HepG2 (cell line): ENCODE data around the gene HDGFL2. TPM values are rescaled to one million over a fixed set of nuclear protein-coding genes. Genes with fewer than 3 reads are reported as not detected.

Experiments used
- ADNP ChIP-seq: sonication (generic); formaldehyde crosslinking; IDR thresholded peaks from 2 replicates; pipeline ENCODE4 v1.4.0; 2020; ENCODE audit warnings: missing genetic modification reagents
- BCL6 ChIP-seq: IDR thresholded peaks from 2 replicates; pipeline ENCODE4 v1.6.1; 2016; ENCODE audit warnings: missing genetic modification reagents, missing compliant biosample characterization
- ELF3 ChIP-seq: IDR thresholded peaks from 2 replicates; pipeline ENCODE4 v1.6.1; 2016; ENCODE audit warnings: missing genetic modification reagents, missing compliant biosample characterization
- MEIS2 ChIP-seq: sonication (generic); formaldehyde crosslinking; IDR thresholded peaks from 2 replicates; pipeline ENCODE4 v1.9.0; 2021; ENCODE audit warnings: mild to moderate bottlenecking, missing genetic modification reagents
- MIER3 ChIP-seq: IDR thresholded peaks from 2 replicates; pipeline ENCODE4 v1.6.1; 2016; ENCODE audit warnings: missing compliant biosample characterization, borderline replicate concordance
- NR1H2 ChIP-seq: sonication (generic); formaldehyde crosslinking; IDR thresholded peaks from 2 replicates; pipeline ENCODE4 v1.8.1; 2022; ENCODE audit warnings: low read depth, missing genetic modification reagents, borderline replicate concordance
- NR2F1 ChIP-seq, 2 experiments: fragments of 450-650 bp in 1 of 2; formaldehyde crosslinking in 1 of 2; IDR thresholded peaks; 2 replicates each; pipeline versions ENCODE4 v1.5.0 to v1.6.1; 2016 to 2020; ENCODE audit warnings: mild to moderate bottlenecking in 1 of 2, missing compliant biosample characterization in 1 of 2, missing genetic modification reagents in 1 of 2, moderate library complexity in 1 of 2
- PPARG ChIP-seq: conservative IDR thresholded peaks from 2 replicates; pipeline ENCODE4 v1.6.1; 2016; ENCODE audit warnings: missing biosample characterization, missing genetic modification reagents
- RBFOX2 ChIP-seq: fragments of 200-400 bp; formaldehyde crosslinking; IDR thresholded peaks from 2 replicates; pipeline ENCODE4 v1.6.1; 2017; ENCODE audit warnings: low read depth, mild to moderate bottlenecking, low read length
- SIN3A ChIP-seq: IDR thresholded peaks from 2 replicates; pipeline ENCODE4 v1.6.1; 2011; ENCODE audit warnings: low read depth, mild to moderate bottlenecking, control low read depth, low read length, borderline replicate concordance
- SNRNP70 ChIP-seq: fragments of 200-400 bp; formaldehyde crosslinking; IDR thresholded peaks from 2 replicates; pipeline ENCODE4 v1.6.1; 2017; ENCODE audit warnings: mild to moderate bottlenecking, low read depth, low read length, moderate library complexity
- SP5 ChIP-seq: IDR thresholded peaks from 2 replicates; pipeline ENCODE4 v1.6.1; 2016; ENCODE audit warnings: low read depth, borderline replicate concordance
- TAF1 ChIP-seq: sonication (generic); formaldehyde crosslinking; IDR thresholded peaks from 2 replicates; pipeline ENCODE4 v1.4.0; 2020; ENCODE audit warnings: missing genetic modification reagents
- TAF15 ChIP-seq: fragments of 200-400 bp; formaldehyde crosslinking; IDR thresholded peaks from one replicate; pipeline ENCODE4 v1.6.1; 2018; ENCODE audit warnings: mild to moderate bottlenecking, low read depth, low read length; ENCODE audit not compliant: poor library complexity, severe bottlenecking
- TARDBP ChIP-seq: sonication (generic); formaldehyde crosslinking; IDR thresholded peaks from 2 replicates; pipeline ENCODE4 v1.8.0; 2022; ENCODE audit warnings: mild to moderate bottlenecking, missing genetic modification reagents
- YEATS4 ChIP-seq: sonication (generic); formaldehyde crosslinking; IDR thresholded peaks from 2 replicates; pipeline ENCODE4 v1.4.0; 2020; ENCODE audit warnings: missing genetic modification reagents, borderline replicate concordance
- ZMYM3 ChIP-seq: sonication (generic); formaldehyde crosslinking; IDR thresholded peaks from 2 replicates; pipeline ENCODE4 v1.5.1; 2020; ENCODE audit warnings: mild to moderate bottlenecking, missing genetic modification reagents
- ZNF20 ChIP-seq: sonication (generic); formaldehyde crosslinking; IDR thresholded peaks from 2 replicates; pipeline ENCODE4 v1.4.0; 2020; ENCODE audit warnings: mild to moderate bottlenecking, moderate library complexity, missing genetic modification reagents
- ZNF326 ChIP-seq: sonication (generic); formaldehyde crosslinking; IDR thresholded peaks from 2 replicates; pipeline ENCODE4 v1.4.0; 2020; ENCODE audit warnings: missing genetic modification reagents, borderline replicate concordance
- ZNF329 ChIP-seq: sonication (generic); formaldehyde crosslinking; IDR thresholded peaks from 2 replicates; pipeline ENCODE4 v1.9.0; 2021; ENCODE audit warnings: low read depth, mild to moderate bottlenecking, missing genetic modification reagents
- ZNF337 ChIP-seq: sonication (generic); formaldehyde crosslinking; IDR thresholded peaks from 2 replicates; pipeline ENCODE4 v1.5.1; 2020; ENCODE audit warnings: missing genetic modification reagents, low read depth, mild to moderate bottlenecking, borderline replicate concordance
- ZNF468 ChIP-seq: sonication (generic); formaldehyde crosslinking; IDR thresholded peaks from 2 replicates; pipeline ENCODE4 v1.8.0; 2022; ENCODE audit warnings: mild to moderate bottlenecking, moderate library complexity, missing genetic modification reagents
- ZNF562 ChIP-seq: sonication (generic); formaldehyde crosslinking; IDR thresholded peaks from 2 replicates; pipeline ENCODE4 v1.8.0; 2022; ENCODE audit warnings: missing genetic modification reagents, borderline replicate concordance
- ZNF605 ChIP-seq: sonication (generic); formaldehyde crosslinking; IDR thresholded peaks from 2 replicates; pipeline ENCODE4 v1.8.0; 2022; ENCODE audit warnings: mild to moderate bottlenecking, missing genetic modification reagents
- polyA plus RNA-seq, 8 experiments: library from polyadenylated mRNA; depleted of rRNA in 3 of 8; stranded (reverse) in 7 of 8; unstranded in 1 of 8; fragments of >200 nt; fragmentation: Illumina TruSeq in 4 of 8; extraction: Trizol in 4 of 8; gene quantifications; 2 replicates each; pipeline versions ENCODE4 v1.2.1 to v1.2.3, GENCODE V29; 2011 to 2016; ENCODE audit warnings: low read depth in 4 of 8, missing spikeins in 1 of 8, mixed read lengths in 1 of 8; ENCODE audit not compliant: insufficient read depth in 1 of 8
- total RNA-seq, 5 experiments: library from RNA; depleted of rRNA; stranded (reverse); fragments of >200 nt; fragmentation: Illumina TruSeq; extraction: Trizol; gene quantifications; 2 replicates each; pipeline ENCODE4 v1.2.3, GENCODE V29; 2016; ENCODE audit warnings: low read depth in 1 of 5
- TF ChIP-seq, protein P1 (sequence below): sonication (generic); formaldehyde crosslinking; IDR thresholded peaks from 2 replicates; pipeline ENCODE4 v1.8.0; 2023; ENCODE audit warnings: mild to moderate bottlenecking, missing genetic modification reagents
- TF ChIP-seq, protein P2 (sequence below): IDR thresholded peaks from 2 replicates; pipeline ENCODE4 v1.6.1; 2016; ENCODE audit warnings: missing biosample characterization, missing genetic modification reagents, low read depth
- TF ChIP-seq, protein P3 (sequence below): sonication (generic); formaldehyde crosslinking; IDR thresholded peaks from 2 replicates; pipeline ENCODE4 v1.8.0; 2022; ENCODE audit warnings: mild to moderate bottlenecking, missing genetic modification reagents, moderate library complexity

Gene HDGFL2
- total and polyA plus RNA-seq, 2 of the 13 experiments (the other 11 are each of a cell fraction or from before 2014, with no cell fraction given): 20.0 to 51.1 TPM

DNA sequence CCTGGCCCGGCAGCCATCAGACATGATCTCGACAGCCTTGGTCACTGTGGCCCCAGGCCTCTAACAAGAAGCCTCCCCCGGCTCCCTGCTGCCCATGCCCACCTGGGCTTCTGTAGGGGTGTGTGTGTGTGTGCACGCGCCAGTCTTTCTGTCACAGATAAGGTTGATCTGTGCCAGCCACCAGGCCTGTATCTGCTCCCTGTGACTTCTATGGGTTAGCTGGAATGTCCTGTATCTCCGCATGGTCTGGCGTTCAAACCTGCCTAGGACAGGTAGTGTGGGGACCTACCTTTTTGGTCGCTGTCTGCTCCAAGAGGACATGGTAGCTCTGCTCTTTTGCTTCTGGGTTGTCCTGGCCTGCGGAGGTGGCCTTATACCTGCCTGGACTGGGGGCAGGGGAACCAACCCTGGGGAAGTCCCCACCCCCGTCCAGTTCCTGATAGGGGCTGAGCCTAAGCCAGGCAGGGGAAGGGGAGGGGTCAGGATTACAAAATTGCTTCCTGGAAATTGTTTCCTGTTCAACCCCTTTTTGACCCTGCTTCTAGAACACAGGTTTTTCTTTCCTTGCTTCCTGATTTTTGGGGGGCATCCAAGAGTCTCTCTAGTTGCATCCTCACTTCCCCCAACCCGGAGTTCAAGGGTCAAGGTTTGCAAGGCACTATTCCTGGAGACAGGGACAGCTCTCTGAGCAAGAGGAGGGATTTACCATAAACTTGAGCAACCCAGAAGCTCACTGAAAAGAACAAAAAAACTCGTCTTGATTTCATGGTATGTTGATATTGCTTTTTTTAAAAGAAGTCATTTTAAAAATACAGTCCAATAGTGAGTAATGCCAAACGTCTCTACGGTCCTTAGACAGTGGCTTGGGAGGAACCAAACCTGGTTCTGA, 67.8 kb downstream of the HDGFL2 start, which contains the start of gene LRG1 (continued):
- peak; percentile 83 for TF ChIP-seq SP5 (CRISPR knock-in tag)
- TF ChIP-seq, protein P1, sequence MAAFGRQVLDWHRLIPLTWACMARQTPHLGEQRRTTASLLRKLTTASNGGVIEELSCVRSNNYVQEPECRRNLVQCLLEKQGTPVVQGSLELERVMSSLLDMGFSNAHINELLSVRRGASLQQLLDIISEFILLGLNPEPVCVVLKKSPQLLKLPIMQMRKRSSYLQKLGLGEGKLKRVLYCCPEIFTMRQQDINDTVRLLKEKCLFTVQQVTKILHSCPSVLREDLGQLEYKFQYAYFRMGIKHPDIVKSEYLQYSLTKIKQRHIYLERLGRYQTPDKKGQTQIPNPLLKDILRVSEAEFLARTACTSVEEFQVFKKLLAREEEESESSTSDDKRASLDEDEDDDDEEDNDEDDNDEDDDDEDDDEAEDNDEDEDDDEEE (CRISPR knock-in tag): no peak; the same call in 1 of the 2 replicates
- TF ChIP-seq ZNF562 (CRISPR knock-in tag): no peak
- TF ChIP-seq ZNF468 (CRISPR knock-in tag): no peak
- TF ChIP-seq MEIS2: 0 out of 2 replicates have a peak, but pooled peaks have one; percentile 16
- no peak for TF ChIP-seq SIN3A
- TF ChIP-seq PPARG (CRISPR knock-in tag): no peak; the same call in none of the 2 replicates
- peak in 1 of 2 experiments; percentile 45; a peak in 2 of 4 replicates for TF ChIP-seq NR2F1 (CRISPR knock-in tag; IDR thresholded peaks at IDR 0.05)
- TF ChIP-seq TAF15: no peak
- TF ChIP-seq ZNF326 (CRISPR knock-in tag): no peak
- peak; percentile 98 for TF ChIP-seq ELF3
- TF ChIP-seq ZNF20 (CRISPR knock-in tag): no peak
- TF ChIP-seq ZNF605 (CRISPR knock-in tag): peak; percentile 46; the same call in 1 of the 2 replicates
- no peak for TF ChIP-seq ADNP
- no peak for TF ChIP-seq YEATS4
- peak; percentile 94 for TF ChIP-seq BCL6 (CRISPR knock-in tag)
- peak; percentile 88 for TF ChIP-seq TAF1 (CRISPR knock-in tag)
- no peak for TF ChIP-seq NR1H2 (CRISPR knock-in tag)
- TF ChIP-seq, protein P2, sequence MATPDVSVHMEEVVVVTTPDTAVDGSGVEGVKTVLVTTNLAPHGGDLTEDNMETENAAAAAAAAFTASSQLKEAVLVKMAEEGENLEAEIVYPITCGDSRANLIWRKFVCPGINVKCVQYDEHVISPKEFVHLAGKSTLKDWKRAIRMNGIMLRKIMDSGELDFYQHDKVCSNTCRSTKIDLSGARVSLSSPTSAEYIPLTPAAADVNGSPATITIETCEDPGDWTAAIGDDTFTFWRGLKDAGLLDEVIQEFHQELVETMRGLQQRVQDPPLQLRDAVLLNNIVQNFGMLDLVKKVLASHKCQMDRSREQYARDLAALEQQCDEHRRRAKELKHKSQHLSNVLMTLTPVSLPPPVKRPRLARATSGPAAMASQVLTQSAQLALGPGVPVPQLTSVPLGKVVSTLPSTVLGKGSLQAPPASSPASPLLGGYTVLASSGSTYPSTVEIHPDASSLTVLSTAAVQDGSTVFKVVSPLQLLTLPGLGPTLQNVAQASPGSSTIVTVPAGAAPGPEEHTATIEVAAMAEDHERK: no peak
- TF ChIP-seq ZNF337 (CRISPR knock-in tag): no peak
- 0 out of 2 replicates have a peak, but pooled peaks have one; percentile 21 for TF ChIP-seq RBFOX2
- TF ChIP-seq, protein P3, sequence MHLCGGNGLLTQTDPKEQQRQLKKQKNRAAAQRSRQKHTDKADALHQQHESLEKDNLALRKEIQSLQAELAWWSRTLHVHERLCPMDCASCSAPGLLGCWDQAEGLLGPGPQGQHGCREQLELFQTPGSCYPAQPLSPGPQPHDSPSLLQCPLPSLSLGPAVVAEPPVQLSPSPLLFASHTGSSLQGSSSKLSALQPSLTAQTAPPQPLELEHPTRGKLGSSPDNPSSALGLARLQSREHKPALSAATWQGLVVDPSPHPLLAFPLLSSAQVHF (CRISPR knock-in tag): no peak
- TF ChIP-seq SNRNP70: no peak
- TF ChIP-seq ZNF329 (CRISPR knock-in tag): 0 out of 2 replicates have a peak, but pooled peaks have one; percentile 26
- no peak for TF ChIP-seq ZMYM3
- peak; percentile 74; the same call in 1 of the 2 replicates for TF ChIP-seq MIER3 (CRISPR knock-in tag)
- peak; percentile 44 for TF ChIP-seq TARDBP
